Urinary bladder (tissue), 4 donors: ENCODE data around the gene EML6. TPM values are rescaled to one million over a fixed set of nuclear protein-coding genes. Genes with fewer than 3 reads are reported as not detected.
A peak's percentile ranks its signal among the peaks of the same experiment; 100 is the strongest.
"Not testable (repeated sequence)": the region's sequence is repeated elsewhere in the genome, so short reads cannot be mapped to it uniquely, and the experiment has no call there.

Experiments used
- DNase-seq: peaks from one replicate; pipeline ENCODE4 v3.0.0-alpha.2; 2015; ENCODE audit errors: extremely low spot score
- H3K27ac ChIP-seq: one replicate; pipeline ENCODE4 v1.5.1; 2013; ENCODE audit warnings: low read depth, mild to moderate bottlenecking, moderate library complexity
- H3K36me3 ChIP-seq: one replicate; pipeline ENCODE4 v1.6.1; 2013; ENCODE audit warnings: mild to moderate bottlenecking, moderate library complexity; ENCODE audit not compliant: insufficient read depth
- H3K4me1 ChIP-seq: one replicate; pipeline ENCODE4 v1.6.1; 2013; ENCODE audit warnings: mild to moderate bottlenecking, moderate library complexity; ENCODE audit not compliant: insufficient read depth
- H3K4me3 ChIP-seq: one replicate; pipeline ENCODE4 v1.5.1; 2013; ENCODE audit warnings: low read depth, low read length
- WGBS: extraction: QIAGEN DNeasy Blood & Tissue Kit; methylation state at CpG from one replicate; pipeline ENCODE4 v1.1.7; 2013; 5-methylcytosine and 5-hydroxymethylcytosine counted together
- polyA plus RNA-seq: library from polyadenylated mRNA; stranded (reverse); fragments of 200-250 nt; gene quantifications from one replicate; pipeline ENCODE4 v1.2.3, GENCODE V29; 2013
- total RNA-seq: library from RNA; depleted of rRNA; stranded (reverse); fragments of >200 nt; gene quantifications from one replicate; pipeline ENCODE4 v1.2.3, GENCODE V29; 2014
- donor health status: healthy with polysubstance abuse.
- donor health status: healthy.

EML6 gene
- total and polyA plus RNA-seq, 2 donors = 1.4 to 3.9 TPM

DNA sequence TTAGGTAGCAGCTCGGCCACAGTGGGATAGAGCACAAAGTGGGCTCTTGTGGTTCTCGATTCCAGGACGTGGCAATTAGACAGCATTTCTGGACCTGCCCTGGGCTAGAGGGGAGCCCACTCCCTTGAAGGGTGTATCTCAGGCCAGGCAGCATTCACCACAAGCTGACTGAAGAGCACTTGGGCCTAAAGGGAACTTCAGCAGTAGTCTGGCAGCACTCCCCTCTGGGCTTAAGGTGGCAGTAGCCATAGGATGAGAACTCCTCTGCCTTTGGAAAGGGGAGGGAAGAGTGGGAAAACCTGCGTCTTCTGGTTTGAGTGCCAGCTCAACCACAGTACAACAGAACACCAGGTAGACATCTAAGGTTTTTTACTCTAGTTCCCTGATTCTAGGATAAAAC is 28.1 kb upstream of the EML6 start:
- no peaks in the 10 kb centered on the region for H3K36me3 ChIP-seq
- no peak overlapping the region for H3K27ac ChIP-seq
- 98% methylated on average over 4 of the region's 4 CpGs for WGBS
- H3K4me1 ChIP-seq = no peaks in the 10 kb centered on the region
- no peak for DNase-seq
- no peak overlapping the region for H3K4me3 ChIP-seq

DNA sequence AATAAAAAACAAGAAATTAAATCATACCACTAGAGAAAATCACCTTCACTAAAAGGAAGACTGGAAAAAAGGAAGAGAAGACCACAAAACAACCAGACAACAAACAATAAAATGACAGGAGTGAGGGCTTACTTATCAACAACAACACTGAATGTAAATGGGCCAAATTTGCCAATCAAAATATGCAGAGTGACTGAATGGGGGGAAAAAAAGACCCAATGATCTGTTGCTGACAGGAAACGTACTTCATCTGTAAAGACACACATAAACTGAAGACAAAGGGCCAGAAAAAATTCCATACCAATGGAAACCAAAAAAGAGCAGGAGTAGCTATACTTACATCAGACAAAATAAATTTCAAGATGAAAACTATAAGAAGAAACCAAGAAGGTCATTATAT is 25.5 kb upstream of the EML6 start:
- Histone ChIP-seq H3K4me3 (no peak overlapping the region), H3K27ac (no peak overlapping the region), H3K4me1 (no peaks in the 10 kb centered on the region), H3K36me3 (no peaks in the 10 kb centered on the region)
- DNase-seq = no peak
- WGBS = 92% methylated on average over 1 of the region's 1 CpG

DNA sequence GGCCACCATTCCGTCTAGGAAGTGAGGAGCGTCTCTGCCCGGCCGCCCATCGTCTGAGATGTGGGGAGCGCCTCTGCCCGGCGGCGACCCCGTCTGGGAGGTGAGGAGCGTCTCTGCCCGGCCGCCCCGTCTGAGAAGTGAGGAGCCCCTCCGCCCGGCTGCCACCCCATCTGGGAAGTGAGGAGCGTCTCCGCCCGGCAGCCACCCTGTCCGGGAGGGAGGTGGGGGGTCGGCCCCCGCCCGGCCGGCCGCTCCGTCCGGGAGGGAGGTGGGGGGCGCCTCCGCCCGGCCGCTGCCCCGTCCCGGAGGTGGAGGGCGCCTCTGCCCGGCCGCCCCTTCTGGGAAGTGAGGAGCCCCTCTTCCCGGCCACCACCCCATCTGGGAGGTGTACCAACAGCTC is 24.5 kb upstream of the EML6 start:
- not testable (repeated sequence) for DNase-seq, H3K4me3 ChIP-seq, H3K27ac ChIP-seq, H3K36me3 ChIP-seq, H3K4me1 ChIP-seq
- 95% methylated on average over 37 of the region's 37 CpGs for WGBS

DNA sequence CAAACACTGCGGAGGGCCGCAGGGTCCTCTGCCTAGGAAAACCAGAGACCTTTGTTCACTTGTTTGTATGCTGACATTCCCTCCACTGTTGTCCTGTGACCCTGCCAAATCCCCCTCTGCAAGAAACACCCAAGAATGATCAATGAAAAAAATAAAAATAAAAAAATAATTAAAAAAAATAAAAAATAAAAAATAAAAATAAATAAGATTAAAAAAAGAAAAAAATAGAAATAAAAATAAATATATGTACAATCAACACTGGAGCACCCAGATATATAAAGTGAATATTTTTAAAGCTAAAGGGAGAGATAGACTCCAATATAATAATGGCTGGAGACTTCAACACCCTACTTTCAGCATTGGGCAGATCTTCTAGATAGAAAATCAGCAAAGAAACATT is 23.8 kb upstream of the EML6 start:
- Histone ChIP-seq H3K36me3 (no peaks in the 10 kb centered on the region), H3K4me1 (no peaks in the 10 kb centered on the region), H3K27ac (no peak overlapping the region), H3K4me3 (no peak overlapping the region)
- WGBS = 94% methylated on average over 2 of the region's 2 CpGs
- no peak for DNase-seq

DNA sequence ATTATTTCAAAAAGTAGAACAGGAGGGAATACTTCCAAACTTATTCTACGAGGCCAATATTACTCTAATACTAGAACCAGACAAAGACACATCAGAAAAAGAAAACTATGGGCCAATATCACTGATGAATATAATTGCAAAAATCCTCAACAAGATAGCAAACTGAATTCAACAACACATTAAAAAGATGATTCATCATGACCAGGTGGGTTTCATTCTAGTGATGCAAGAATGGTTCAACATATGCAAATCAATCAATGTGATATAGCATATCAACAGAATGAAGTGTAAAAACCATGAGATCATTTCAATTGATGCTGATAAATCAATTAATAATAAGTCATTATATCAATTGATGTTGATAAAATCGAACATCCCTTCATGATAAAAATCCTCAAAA is 22.4 kb upstream of the EML6 start:
- Histone ChIP-seq H3K36me3 (no peaks in the 10 kb centered on the region), H3K4me3 (no peak overlapping the region), H3K4me1 (no peaks in the 10 kb centered on the region), H3K27ac (no peak overlapping the region)
- DNase-seq = no peak
- WGBS = 86% methylated on average over 2 of the region's 2 CpGs

DNA sequence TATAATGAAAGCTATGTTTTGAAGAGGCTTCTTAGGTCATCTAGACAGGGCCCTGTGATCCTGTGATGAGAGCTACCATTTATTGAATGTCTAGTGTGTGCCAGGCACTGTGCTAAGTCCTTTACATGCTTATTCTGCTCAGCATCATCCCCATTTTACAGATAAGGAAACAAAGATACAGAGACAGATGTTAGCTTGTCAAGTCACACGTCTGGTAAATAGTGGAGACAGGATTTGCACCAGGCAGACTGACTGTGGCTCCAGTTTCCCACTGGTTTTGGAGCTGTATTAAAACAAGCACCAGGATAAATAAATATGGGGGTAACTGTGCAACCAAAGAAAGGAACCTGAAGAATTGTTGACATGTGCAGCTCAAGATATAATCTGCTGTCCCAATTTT is 19.2 kb upstream of the EML6 start:
- Histone ChIP-seq H3K4me1 (no peaks in the 10 kb centered on the region), H3K36me3 (no peaks in the 10 kb centered on the region), H3K4me3 (no peak overlapping the region), H3K27ac (no peak overlapping the region)
- WGBS = 89% methylated on average over 1 of the region's 1 CpG
- no peak for DNase-seq

DNA sequence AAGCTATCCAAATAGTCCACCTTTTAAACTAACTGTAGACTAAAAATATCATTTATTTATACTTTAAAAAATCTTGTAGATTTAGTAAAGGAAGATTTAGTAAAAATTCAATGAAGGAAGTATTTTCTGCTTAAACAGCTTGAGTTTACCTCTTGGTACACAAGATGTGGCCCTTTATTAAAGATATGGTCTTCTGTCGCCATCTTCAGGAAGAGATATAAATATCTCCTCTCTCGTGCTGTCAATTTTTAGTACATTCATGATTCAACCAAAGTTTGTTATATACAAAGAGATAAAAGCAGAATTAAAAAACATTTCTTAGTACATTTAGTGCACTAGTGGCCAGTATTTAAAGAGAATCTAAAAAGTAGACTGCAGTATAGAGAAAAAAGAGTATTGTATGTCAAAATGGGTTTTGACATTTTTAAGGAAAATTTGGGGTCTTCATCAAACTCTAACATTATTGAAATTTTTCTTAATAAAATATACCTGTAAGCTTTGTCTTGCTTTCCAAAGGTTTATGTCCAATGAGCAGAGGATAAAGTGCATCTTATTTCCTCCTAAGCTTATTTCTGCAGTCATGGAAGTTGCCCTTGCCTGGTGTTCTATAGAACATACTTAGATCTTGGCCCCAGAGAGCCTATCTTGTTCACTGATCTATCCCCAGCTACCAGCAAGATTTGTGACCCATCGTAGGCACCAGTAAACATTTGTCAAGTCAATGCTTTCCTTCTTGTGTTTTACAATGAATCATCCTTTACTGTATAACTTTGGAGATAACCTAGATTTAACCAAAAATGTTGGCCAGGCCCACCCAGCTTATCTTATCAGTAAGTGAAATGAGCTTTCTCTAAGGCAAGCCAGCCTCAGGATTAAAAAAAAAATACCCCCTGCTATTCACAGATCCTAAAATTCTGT is 18.5 kb upstream of the EML6 start:
- H3K27ac ChIP-seq = no peak overlapping the region
- under 1% methylated on average over 3 of the region's 3 CpGs for WGBS

DNA sequence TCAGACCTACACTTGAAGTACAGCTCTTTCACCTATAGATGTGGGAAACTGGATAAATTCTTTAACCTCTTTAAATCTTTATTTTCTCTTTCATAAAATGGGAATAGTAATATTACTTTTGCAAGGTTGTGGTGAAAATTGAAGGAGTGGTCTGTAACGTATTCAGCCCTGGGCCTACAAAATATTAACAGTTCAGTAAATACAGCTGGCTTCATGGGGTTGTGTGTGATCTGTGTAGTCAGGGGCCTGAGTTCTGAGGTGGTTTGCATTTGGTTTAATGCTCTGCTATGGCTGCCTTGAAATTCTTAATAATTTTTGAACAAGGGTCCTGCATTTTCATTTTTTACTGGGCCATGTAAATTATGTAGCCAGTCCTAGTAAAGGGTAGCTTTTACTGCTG is 16.8 kb upstream of the EML6 start:
- Histone ChIP-seq H3K4me3 (no peak overlapping the region), H3K27ac (no peak overlapping the region), H3K4me1 (no peaks in the 10 kb centered on the region), H3K36me3 (no peaks in the 10 kb centered on the region)
- 92% methylated on average over 1 of the region's 1 CpG for WGBS
- no peak for DNase-seq

More for the DNA sequence above, 18.5 kb upstream of the EML6 start:
- no peak for DNase-seq
- H3K4me3 ChIP-seq = no peak overlapping the region
- no peaks in the 10 kb centered on the region for H3K36me3 ChIP-seq
- H3K4me1 ChIP-seq = no peaks in the 10 kb centered on the region

DNA sequence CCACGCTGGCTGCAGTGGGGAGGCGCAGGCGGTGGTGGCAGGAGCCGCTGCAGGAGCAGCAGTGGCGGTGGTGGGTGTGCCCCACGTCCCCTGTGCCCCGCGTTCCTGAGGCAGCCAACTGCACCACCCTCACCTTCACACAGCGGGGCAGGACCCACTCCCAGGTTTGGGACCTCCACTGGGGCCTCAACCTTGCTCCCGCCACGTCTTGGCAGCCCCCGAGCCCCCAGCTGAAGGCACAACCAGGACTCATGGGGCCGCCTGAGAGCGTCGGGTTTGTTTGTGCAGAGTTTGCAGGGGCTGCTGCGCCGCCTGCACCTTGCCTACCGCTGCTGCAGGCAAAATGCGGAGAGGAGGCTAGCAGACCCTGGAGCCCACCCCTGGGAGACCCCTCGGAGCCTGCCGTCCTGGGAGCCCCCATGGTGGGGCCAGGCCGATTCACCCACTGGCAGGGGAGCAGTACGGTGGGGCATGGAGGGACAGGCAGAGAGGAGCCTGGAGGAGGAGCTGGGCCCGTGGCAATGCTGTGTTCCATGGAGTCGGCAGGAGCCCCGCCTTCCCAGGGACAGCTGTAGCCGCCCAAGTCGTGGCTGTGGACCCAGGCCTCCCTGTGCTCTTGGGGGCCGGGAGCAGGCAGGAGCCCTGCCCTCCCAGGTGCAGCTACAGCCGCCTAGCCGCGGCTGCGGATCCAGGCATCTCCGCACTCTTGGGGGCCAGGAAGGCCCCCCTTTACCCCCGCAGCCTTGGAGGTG is 14.7 kb upstream of the EML6 start:
- Histone ChIP-seq H3K36me3 (no peaks in the 10 kb centered on the region), H3K4me3 (peak overlapping the region; percentile 20), H3K27ac (no peak overlapping the region), H3K4me1 (no peaks in the 10 kb centered on the region)
- 22% methylated on average over 35 of the region's 35 CpGs for WGBS
- no peak for DNase-seq

DNA sequence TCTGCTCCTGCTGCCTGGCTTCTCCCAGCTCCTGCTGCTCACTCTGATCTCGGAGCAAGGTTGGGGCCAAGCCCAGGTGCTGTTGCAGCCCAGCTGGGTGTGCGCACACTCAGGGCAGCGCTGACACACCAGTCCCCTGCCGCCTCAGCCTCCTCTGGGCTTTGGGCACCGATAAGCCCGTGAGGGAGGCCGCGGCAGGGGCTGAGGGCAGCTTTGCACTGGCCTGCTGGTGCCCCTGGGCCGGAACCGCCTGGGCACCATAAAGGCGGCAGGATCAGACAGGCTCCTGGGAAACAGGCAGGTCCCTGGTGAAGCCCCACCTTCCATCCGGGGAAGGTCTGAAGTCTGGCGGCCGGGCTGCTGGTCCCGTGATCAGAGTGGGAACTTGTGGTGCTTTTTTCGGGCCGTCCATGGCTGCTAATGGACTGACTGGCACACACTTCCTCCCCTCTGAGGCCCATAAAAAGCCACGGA is 14.1 kb upstream of the EML6 start:
- H3K4me1 ChIP-seq = no peaks in the 10 kb centered on the region
- no peak overlapping the region for H3K27ac ChIP-seq
- H3K4me3 ChIP-seq = peak overlapping the region; percentile 20
- DNase-seq = no peak
- no peaks in the 10 kb centered on the region for H3K36me3 ChIP-seq
- WGBS = 33% methylated on average over 18 of the region's 18 CpGs

DNA sequence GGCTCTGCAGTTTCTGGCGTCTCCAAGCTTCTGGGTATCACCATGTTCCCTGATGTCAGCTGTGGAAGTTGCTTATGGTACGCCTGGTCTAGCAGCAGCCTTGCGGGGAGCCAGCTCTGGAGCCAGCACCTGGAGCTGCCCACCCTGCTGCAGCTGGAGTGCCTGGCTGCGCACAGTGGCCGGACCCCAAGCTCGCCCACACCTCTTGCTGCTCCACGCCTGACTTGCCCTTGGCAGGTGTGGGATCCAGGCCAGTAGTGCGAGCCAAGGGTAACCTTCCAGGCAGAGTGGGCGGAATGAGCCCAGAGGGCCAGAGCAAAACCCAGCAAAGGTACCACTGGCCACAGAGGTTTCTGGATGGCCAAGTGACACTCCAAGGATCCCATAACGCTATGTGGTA is 13.2 kb upstream of the EML6 start:
- 90% methylated on average over 10 of the region's 10 CpGs for WGBS
- DNase-seq = no peak
- no peak overlapping the region for H3K4me3 ChIP-seq
- H3K4me1 ChIP-seq = no peaks in the 10 kb centered on the region
- no peaks in the 10 kb centered on the region for H3K36me3 ChIP-seq
- no peak overlapping the region for H3K27ac ChIP-seq

DNA sequence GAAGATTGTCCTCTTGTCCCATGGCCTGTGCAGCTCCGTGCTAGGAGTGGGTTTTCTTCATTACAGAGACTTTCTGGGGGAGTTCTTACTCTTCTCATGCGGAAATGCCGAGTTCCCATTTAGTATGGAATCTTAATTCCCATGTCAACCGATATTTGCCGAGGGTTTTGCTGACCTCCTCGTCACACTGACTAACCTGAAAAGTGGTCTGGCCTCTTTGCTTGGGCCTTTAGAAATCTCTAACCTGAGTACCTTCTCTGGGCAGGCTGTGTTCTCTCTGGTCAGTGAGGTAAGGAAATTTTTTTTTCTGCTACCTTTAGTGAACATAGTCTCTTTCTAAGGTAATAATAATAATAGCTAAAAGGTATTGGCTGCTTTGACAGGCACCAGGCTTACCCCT is 10.9 kb upstream of the EML6 start:
- H3K4me3 ChIP-seq = no peak overlapping the region
- H3K36me3 ChIP-seq = no peaks in the 10 kb centered on the region
- DNase-seq = no peak
- WGBS = 96% methylated on average over 6 of the region's 6 CpGs
- H3K4me1 ChIP-seq = no peaks in the 10 kb centered on the region
- no peak overlapping the region for H3K27ac ChIP-seq

DNA sequence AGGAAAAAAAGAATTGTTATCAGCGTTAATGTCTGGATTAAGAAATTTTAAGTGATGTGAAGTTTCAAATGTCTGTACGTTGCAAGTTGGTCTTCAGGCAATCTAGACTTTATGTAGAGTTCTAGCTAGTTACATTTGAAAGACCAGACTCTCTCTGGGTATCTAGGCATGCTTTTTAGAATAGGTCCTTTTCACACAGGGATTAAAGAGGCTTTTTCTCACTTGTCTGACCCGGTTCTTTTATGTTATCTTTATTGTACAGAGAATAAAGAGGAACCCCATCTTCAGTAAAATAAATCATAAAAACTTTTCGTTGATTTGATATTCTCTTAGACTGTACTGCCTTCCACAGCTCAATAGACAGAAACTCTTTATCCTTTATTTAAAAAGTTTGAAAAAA is 8.5 kb upstream of the EML6 start:
- no peak overlapping the region for H3K27ac ChIP-seq
- no peak overlapping the region for H3K4me3 ChIP-seq
- 55% methylated on average over 4 of the region's 4 CpGs for WGBS
- no peaks in the 10 kb centered on the region for H3K4me1 ChIP-seq
- H3K36me3 ChIP-seq = no peaks in the 10 kb centered on the region
- DNase-seq = no peak

DNA sequence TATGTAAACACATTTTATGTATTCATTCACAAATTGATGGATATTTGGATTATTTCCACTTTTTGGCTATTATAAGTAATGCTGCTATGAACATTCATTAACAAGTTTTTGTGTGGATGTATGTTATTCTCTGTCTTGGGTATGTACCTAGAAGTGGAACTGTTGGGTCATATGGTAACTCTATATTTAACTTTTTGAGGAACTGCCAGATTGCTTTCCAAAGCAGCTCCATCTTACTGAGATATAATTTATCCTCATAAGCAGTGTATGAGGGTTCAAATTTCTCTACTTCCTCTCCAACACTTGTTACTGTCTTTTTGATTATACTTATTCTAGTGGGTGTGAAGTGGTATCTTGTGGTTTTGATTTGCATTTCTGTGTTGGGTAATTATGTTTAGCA is 7.1 kb upstream of the EML6 start:
- no peaks in the 10 kb centered on the region for H3K4me1 ChIP-seq
- H3K27ac ChIP-seq = no peak overlapping the region
- no peak overlapping the region for H3K4me3 ChIP-seq
- DNase-seq = no peak
- no peaks in the 10 kb centered on the region for H3K36me3 ChIP-seq
